ENCODE results near the gene CENPP.

CENPP gene

GRCh38 chr9:92359394-92359995 lies 33.7 kb downstream of the CENPP start:
- H3K27ac ChIP-seq: no peak overlapping the region
- TF ChIP-seq CTCF (conservative IDR thresholded peaks at IDR 0.05): no peak

GRCh38 chr9:92360083-92360482 lies 34.3 kb downstream of the CENPP start:
- H3K27ac ChIP-seq: no peak overlapping the region
- TF ChIP-seq CTCF (conservative IDR thresholded peaks at IDR 0.05): no peak

GRCh38 chr9:92369075-92369474 lies 43.3 kb downstream of the CENPP start:
- H3K27ac ChIP-seq: no peak overlapping the region
- no peak for TF ChIP-seq CTCF (conservative IDR thresholded peaks at IDR 0.05)

GRCh38 chr9:92373167-92373566 lies 47.4 kb downstream of the CENPP start:
- H3K27ac ChIP-seq: no peak overlapping the region
- TF ChIP-seq CTCF (conservative IDR thresholded peaks at IDR 0.05): no peak

- no peak for TF ChIP-seq CTCF (conservative IDR thresholded peaks at IDR 0.05)
- no peak overlapping the region for H3K27ac ChIP-seq
These were observed 52.1 kb downstream of the CENPP start for GRCh38 chr9:92377876-92378275.

- no peak for TF ChIP-seq CTCF (conservative IDR thresholded peaks at IDR 0.05)
- H3K27ac ChIP-seq: no peak overlapping the region
These were observed 53.3 kb downstream of the CENPP start for GRCh38 chr9:92378865-92379560.

GRCh38 chr9:92380603-92381002 lies 54.9 kb downstream of the CENPP start:
- H3K27ac ChIP-seq: no peak overlapping the region
- no peak for TF ChIP-seq CTCF (conservative IDR thresholded peaks at IDR 0.05)

Measured in VCaP (cell line).